ENCODE results near the gene ZNF385B. TPM values are rescaled to one million over a fixed set of nuclear protein-coding genes. Genes with fewer than 3 reads are reported as not detected.

The ZNF385B gene
- total RNA-seq, 4 donors from 2014 or later = 0.74 to 4.6 (median 0.82) TPM; not detected in 1

- ATAC-seq (ENCODE audit: low FRiP score) = no peak
- DNase-seq (ENCODE audit: low spot score) = no peak
- TF ChIP-seq CTCF (IDR thresholded peaks at IDR 0.05) = no peak
Measured at GRCh38 chr2:179525340-179525739, 336.1 kb downstream of the ZNF385B start.

- DNase-seq (ENCODE audit: low spot score) (no peak), ATAC-seq (ENCODE audit: low FRiP score) (no peak)
- TF ChIP-seq CTCF (IDR thresholded peaks at IDR 0.05) = no peak
Measured at GRCh38 chr2:179524809-179525339, 336.5 kb downstream of the ZNF385B start.

- DNase-seq (ENCODE audit: low spot score) = no peak
- ATAC-seq (ENCODE audit: low FRiP score) = no peak
- no peak for TF ChIP-seq CTCF (IDR thresholded peaks at IDR 0.05)
Measured at GRCh38 chr2:179521944-179522343, 339.5 kb downstream of the ZNF385B start.

GRCh38 chr2:179518830-179519229 lies 342.6 kb downstream of the ZNF385B start:
- no peak for DNase-seq (ENCODE audit: low spot score)
- no peak for TF ChIP-seq CTCF (IDR thresholded peaks at IDR 0.05)
- ATAC-seq (ENCODE audit: low FRiP score) = no peak

GRCh38 chr2:179513181-179513580 lies 348.2 kb downstream of the ZNF385B start:
- ATAC-seq (ENCODE audit: low FRiP score) (no peak), DNase-seq (ENCODE audit: low spot score) (no peak)
- TF ChIP-seq CTCF (IDR thresholded peaks at IDR 0.05) = no peak

- DNase-seq (ENCODE audit: low spot score) (no peak), ATAC-seq (ENCODE audit: low FRiP score) (no peak)
- TF ChIP-seq CTCF (IDR thresholded peaks at IDR 0.05) = no peak
Measured at GRCh38 chr2:179512281-179513035, 349.0 kb downstream of the ZNF385B start.

Data from omental fat pad (tissue), 4 donors.